NCI-H2196 treated with DMSO at 0.1 percent for 48 hours (cell line): Measurements from ENCODE around the gene CDC25C.

Source experiments
- DNase-seq: peaks from one replicate; lab custom pipeline; 2025; ENCODE audit not compliant: unreplicated experiment; lab: John Stamatoyannopoulos, UW

The CDC25C gene

GRCh38 chr5:138331449-138332368 is at the start of gene CDC25C:
CDC25C (minus strand) TSS chr5:138331804; CDS start chr5:138331180, 624 bp downstream.
- DNase-seq: peak; percentile 99

DNA sequence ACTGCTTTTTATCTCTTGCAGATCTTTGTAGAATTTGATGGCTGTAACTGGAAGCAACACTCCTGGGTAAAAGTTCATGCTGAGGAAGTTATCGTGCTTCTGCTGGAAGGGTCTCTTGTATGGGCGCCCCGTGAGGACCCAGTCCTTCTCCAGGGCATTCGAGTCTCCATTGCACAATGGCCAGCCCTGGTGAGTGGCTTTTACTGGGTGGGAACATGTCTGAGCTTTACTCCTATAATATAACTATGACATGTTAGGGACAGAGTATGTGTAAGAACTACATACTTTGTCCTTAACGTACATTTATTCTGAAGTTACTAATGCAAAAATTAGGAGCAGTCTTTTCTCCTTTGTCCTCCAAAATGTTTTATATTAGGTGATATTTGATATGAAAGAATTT is 41.0 kb upstream of the CDC25C start:
- no peak for DNase-seq

DNA sequence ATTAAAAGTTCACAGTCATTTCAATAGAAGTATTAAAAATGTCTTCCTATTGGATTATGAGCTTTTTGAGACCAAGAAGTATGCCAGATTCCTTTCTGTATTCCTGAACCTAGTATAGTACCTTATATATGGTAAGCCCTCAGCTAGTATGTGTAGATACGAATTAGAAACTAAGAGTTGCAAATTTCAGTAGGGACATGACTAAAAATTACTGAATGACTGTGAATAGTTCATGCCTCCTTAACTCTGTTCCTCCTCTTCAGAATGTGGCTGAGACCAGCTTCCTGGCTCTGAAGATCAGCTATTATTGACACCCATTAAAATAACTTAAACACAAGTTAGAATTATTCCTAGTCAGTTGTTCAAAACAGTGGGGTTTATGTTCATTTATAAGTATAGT is 40.6 kb upstream of the CDC25C start:
- DNase-seq: no peak

- no peak for DNase-seq
Measured at GRCh38 chr5:138371454-138371853, 39.9 kb upstream of the CDC25C start.

GRCh38 chr5:138370537-138370936 is 38.9 kb upstream of the CDC25C start:
- DNase-seq: no peak

- DNase-seq: no peak
Measured at GRCh38 chr5:138369706-138370105, 38.1 kb upstream of the CDC25C start.

GRCh38 chr5:138369261-138369660 is 37.7 kb upstream of the CDC25C start:
- DNase-seq: no peak

- DNase-seq: no peak
Measured at GRCh38 chr5:138366632-138367382, 35.2 kb upstream of the CDC25C start.

DNA sequence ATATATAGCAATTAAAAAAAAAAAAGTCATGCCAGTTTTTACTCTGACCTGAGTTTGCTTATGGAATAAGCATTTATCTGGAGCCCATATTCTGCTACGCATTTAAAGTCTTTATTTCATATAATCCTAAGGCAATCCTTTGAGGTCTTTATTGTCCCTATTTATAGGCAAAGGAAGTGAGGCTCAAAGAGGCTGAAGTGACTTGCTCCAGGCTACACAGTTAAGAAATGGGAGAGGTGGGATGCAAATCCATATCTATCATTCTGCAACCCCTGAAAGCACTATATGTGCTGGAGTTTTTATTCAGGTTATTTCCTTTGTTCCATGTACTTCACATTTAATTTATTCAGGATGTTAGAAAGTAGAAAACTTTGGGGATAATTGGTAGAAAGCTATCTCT is 33.0 kb upstream of the CDC25C start:
- no peak for DNase-seq

DNA sequence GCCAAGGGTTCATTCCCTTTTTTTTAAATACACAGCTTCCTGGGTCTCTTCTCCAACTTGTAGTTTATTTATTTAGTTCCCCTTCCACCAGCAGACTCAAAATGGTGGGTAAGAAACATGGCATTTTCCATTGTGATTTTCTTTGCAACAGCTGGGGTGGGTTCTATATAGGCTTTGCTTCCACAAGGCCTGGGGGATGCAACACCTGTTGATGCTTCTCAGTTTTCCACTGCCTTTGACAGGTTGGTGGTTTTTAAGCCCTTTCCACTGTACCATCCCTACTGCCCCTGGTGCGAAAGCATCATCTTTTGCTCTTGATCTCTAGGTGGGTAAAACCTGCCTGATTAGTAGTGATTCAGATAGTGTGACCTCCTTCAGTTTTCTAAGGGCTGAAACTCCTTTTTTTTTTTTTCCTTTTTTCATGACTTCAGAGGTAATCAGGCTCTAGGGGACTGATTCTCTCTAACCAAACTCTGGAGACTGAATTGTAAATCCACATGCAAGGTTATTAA is 29.4 kb upstream of the CDC25C start:
- DNase-seq: no peak

DNA sequence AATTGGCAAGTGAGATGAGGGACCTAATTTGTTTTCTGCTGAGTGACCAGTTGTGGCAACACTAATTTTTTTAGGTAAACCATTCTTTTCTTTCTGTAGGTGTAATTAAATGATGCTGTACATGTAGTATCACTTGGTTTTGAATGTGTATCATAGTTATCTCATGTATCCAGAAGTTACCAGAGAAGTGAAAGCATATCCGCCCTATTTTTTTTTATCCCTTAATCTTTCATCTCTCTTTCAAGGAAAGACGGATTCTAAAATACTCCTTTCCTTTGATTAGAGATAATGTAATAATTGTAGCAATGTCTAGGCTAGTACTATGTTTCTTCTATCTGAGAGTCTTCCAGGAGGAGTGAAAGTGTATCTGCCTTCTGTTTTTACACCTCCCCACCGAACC is 28.0 kb upstream of the CDC25C start:
- no peak for DNase-seq

- DNase-seq: no peak
Measured at GRCh38 chr5:138354926-138355378, 23.3 kb upstream of the CDC25C start.

- no peak for DNase-seq
Measured at GRCh38 chr5:138354387-138354786, 22.8 kb upstream of the CDC25C start.

DNA sequence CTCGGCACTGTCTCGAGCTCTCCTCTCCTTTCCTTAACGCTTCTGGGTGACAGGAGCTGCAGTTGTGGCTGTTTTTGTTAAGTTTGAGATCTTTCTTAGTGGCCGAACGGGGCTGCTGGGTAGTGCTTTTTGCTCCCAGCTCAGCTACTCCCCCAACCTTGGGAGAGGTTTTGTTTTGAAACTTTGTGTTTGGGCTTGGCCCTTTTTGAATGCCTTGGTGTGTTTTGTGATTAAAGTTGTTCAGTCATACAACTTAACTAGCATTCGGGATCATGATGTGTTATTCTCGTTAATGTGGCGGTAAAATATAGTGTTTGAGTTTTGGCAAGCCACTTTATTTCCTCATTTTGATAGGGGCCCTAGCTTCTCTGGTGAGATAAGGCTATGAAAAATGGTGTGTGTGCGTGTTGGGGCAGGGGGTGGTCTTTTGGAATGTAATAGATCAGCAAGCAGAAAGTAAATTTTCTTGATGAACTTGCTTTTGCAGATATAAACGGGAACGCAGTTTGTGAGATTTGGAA is 22.0 kb upstream of the CDC25C start:
- DNase-seq: no peak

- DNase-seq: no peak
Measured at GRCh38 chr5:138352722-138353559, 21.3 kb upstream of the CDC25C start.

- DNase-seq: peak; percentile 84
Measured at GRCh38 chr5:138352071-138352721, 20.6 kb upstream of the CDC25C start, which contains the start of gene KDM3B. KDM3B (plus strand) TSS chr5:138352685; CDS start chr5:138352796, 111 bp downstream.

- DNase-seq: no peak
Measured at GRCh38 chr5:138351517-138351916, 19.9 kb upstream of the CDC25C start.

DNA sequence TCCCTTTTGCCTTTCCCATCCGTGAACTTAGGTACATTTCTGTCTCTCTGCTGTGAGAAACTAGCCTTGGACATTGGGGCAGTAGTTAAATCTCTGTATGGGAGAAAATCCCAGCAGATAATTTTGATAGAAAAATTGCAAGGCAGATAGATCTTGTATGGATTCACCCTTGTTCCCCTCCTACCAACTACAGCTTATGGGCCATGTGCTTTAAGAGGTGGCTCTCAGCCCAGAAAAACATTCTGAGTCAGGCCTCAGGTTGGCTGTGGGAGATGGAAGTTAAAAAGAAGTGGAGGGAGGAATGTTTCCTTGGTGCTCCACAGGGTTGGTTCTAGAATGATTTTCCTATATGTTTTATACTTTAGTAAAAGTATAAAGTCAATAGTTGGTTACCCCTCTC is 19.5 kb upstream of the CDC25C start:
- no peak for DNase-seq

DNA sequence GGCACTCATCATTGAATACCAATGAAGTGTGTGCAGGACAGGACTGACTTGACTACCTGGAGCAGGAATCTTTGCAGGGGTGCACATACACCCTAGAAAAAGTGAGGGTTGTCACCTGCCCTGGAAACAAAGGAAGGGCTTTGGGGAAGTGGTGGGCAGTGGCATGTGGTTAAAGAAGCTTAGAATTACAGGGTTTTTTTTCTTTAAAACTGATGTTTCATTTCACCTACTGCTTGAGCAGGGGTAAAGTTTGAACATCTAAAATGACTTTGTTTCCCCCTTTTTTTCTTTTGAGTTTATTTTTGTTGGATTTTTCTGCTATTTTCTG is 18.9 kb upstream of the CDC25C start:
- no peak for DNase-seq

DNA sequence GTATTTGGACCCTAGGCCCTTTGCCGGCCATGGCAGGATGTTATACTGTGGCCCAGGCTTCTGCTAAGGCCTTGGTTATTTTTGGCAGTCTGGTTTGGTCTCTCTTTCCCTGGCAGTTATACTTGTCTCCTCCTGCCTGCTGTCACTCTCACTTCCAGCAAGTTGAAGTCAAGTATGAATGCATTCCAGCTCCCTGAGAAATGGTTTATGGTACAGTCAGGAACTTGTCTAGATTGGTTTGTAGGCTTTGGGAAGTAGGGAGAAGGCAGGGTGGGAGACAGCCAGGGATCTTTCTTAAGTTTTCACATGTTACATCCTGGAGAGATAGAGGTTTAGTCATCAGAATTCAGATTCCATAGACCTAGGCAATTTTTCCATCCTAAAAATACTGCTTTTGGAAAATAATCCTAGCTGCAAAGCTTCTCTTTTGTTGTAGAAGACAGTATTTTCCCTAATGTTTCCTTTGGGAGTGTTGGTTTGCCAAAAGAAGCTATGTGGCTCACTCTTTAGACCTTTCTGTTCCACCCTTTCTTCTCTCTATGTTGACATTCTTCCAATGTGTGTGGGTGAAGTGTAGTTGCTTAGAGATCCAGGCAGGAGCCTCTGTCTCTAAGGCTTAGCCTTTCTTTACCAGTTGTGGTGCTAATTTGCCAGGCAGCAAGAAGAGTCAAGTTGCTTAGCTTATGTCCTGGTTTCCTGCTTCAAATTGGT is 18.4 kb upstream of the CDC25C start:
- DNase-seq: no peak
